HepG2 (cell line): Measurements from ENCODE around the gene RPL19. TPM values are rescaled to one million over a fixed set of nuclear protein-coding genes. Genes with fewer than 3 reads are reported as not detected.
A peak's percentile ranks its signal among the peaks of the same experiment; 100 is the strongest.
"Not testable (repeated sequence)": the region's sequence is repeated elsewhere in the genome, so short reads cannot be mapped to it uniquely, and the experiment has no call there.

Source experiments
- ATAC-seq: fragments of 200-7000 bp; cut with Tn5 transposase; 3 replicates; pipeline ENCODE4 v1.9.1; 2020; ENCODE audit warnings: mild to moderate bottlenecking, moderate library complexity
- BruUV-seq: library from RNA; stranded (reverse); fragments of 400-500 nt; replicated peaks from 2 replicates; lab custom pipeline; 2021; lab: Mats Ljungman, UMichigan
- CTCF ChIA-PET: fragments of 300-600 bp; formaldehyde crosslinking; extraction: SDS; loops from one replicate; lab custom pipeline; 2021; ENCODE audit warnings: low total read pairs, inconsistent platforms, low intra/inter-chr PET ratio; lab: Yijun Ruan, JAX
- POLR2A ChIA-PET: fragments of 350-600 bp; sonication (Branson Sonifier 250); formaldehyde crosslinking; loops from one replicate; lab custom pipeline; 2020; ENCODE audit warnings: antibody characterized with exemption, inconsistent platforms; lab: Yijun Ruan, JAX
- DNase-seq: peaks from one replicate; pipeline ENCODE4 v3.0.0-alpha.2; 2015; ENCODE audit warnings: low spot score
- FAIRE-seq: peaks from 3 replicates; lab custom pipeline; 2011; peaks lifted over from hg19 to GRCh38; lab: Jason Lieb, UNC
- H2AFZ ChIP-seq: one replicate; pipeline ENCODE4 v1.6.1; 2011; ENCODE audit warnings: low read length, inconsistent platforms
- H3K27ac ChIP-seq: fragments of 300-600 bp; 3 replicates; pipeline ENCODE4 v1.8.0; 2011; ENCODE audit warnings: mixed run types, mild to moderate bottlenecking, mixed read lengths, low read length, inconsistent platforms; ENCODE audit not compliant: insufficient read depth; ENCODE audit errors: extremely low read length
- H3K27me3 ChIP-seq, 2 experiments: fragments of 200-600 bp in 1 of 2; 2 replicates in 1 of 2; 3 replicates in 1 of 2; pipeline versions ENCODE4 v1.6.0 to v1.8.0; 2011; ENCODE audit warnings: low read length in 2 of 2, mild to moderate bottlenecking in 2 of 2, moderate library complexity in 2 of 2, inconsistent platforms in 1 of 2; ENCODE audit not compliant: insufficient read depth in 2 of 2, control insufficient read depth in 1 of 2
- H3K36me3 ChIP-seq, 2 experiments: fragments of 200-600 bp in 1 of 2; replicated peaks in 1 of 2; 2 replicates in 1 of 2; 3 replicates in 1 of 2; pipeline versions ENCODE4 v1.5.1 to v1.8.0; 2011; ENCODE audit warnings: low read length in 2 of 2, inconsistent platforms in 1 of 2; ENCODE audit not compliant: insufficient read depth in 2 of 2, control insufficient read depth in 1 of 2
- H3K4me1 ChIP-seq: 2 replicates; pipeline ENCODE4 v1.5.1; 2012; ENCODE audit warnings: low read length, inconsistent platforms; ENCODE audit not compliant: insufficient read depth
- H3K4me2 ChIP-seq: 2 replicates; pipeline ENCODE4 v1.6.0; 2011; ENCODE audit warnings: low read depth, low read length, inconsistent platforms
- H3K4me3 ChIP-seq, 3 experiments: fragments of 200-600 bp in 1 of 3; sonication (generic), shearing (Covaris generic) in 1 of 3; replicated peaks in 1 of 3; 2 replicates each; pipeline ENCODE4 v1.5.1; 2011 to 2016; ENCODE audit warnings: low read length in 3 of 3, inconsistent platforms in 2 of 3, low read depth in 2 of 3, mild to moderate bottlenecking in 2 of 3, control low read depth in 1 of 3, mixed read lengths in 1 of 3; ENCODE audit not compliant: insufficient read depth in 1 of 3
- H3K79me2 ChIP-seq: one replicate; pipeline ENCODE4 v1.6.1; 2011; ENCODE audit warnings: low read length, inconsistent platforms; ENCODE audit not compliant: insufficient read depth
- H3K9ac ChIP-seq: 2 replicates; pipeline ENCODE4 v1.6.0; 2011; ENCODE audit warnings: mild to moderate bottlenecking, low read depth, low read length, inconsistent platforms; ENCODE audit not compliant: insufficient read depth
- H3K9me3 ChIP-seq: 2 replicates; pipeline ENCODE4 v1.5.1; 2012; ENCODE audit warnings: mild to moderate bottlenecking, low read length
- H4K20me1 ChIP-seq: 2 replicates; pipeline ENCODE4 v1.6.0; 2011; ENCODE audit warnings: inconsistent platforms, mild to moderate bottlenecking, low read length, moderate library complexity; ENCODE audit not compliant: insufficient read depth
- ELF3 ChIP-seq: IDR thresholded peaks from 2 replicates; pipeline ENCODE4 v1.6.1; 2016; ENCODE audit warnings: missing genetic modification reagents, missing compliant biosample characterization
- KDM5A ChIP-seq: fragments of 200-600 bp; sonication (generic); IDR thresholded peaks from 2 replicates; pipeline ENCODE4 v1.7.0; 2018; ENCODE audit warnings: antibody characterized with exemption, mild to moderate bottlenecking, low read length, borderline replicate concordance
- ZKSCAN5 ChIP-seq: sonication (generic); formaldehyde crosslinking; IDR thresholded peaks from 2 replicates; pipeline ENCODE4 v1.5.1; 2020; ENCODE audit warnings: mild to moderate bottlenecking, missing genetic modification reagents
- ZNF570 ChIP-seq: sonication (generic); formaldehyde crosslinking; IDR thresholded peaks from 2 replicates; pipeline ENCODE4 v1.4.0; 2020; ENCODE audit warnings: mild to moderate bottlenecking, missing genetic modification reagents, borderline replicate concordance
- WGBS: methylation state at CpG from one replicate; pipeline ENCODE4 v1.1.6; 2017; ENCODE audit warnings: low lambda C conversion rate; 5-methylcytosine and 5-hydroxymethylcytosine counted together
- in situ Hi-C: cut with HindIII; loops from 2 replicates; pipeline ENCODE4 v1.10.0; 2017; ENCODE audit warnings: low pct_unique_long_range_greater_than_20kb; ENCODE audit not compliant: extremely low pct_ligation_motif_present
- intact Hi-C: fragments of 100-400 bp; cut with micrococcal nuclease; formaldehyde crosslinking; loops from one replicate; pipeline ENCODE4 v1.10.0; 2022; ENCODE audit not compliant: unreplicated experiment
- polyA plus RNA-seq, 8 experiments: library from polyadenylated mRNA; depleted of rRNA in 3 of 8; stranded (reverse) in 7 of 8; unstranded in 1 of 8; fragments of >200 nt; fragmentation: Illumina TruSeq in 4 of 8; extraction: Trizol in 4 of 8; gene quantifications; 2 replicates each; pipeline versions ENCODE4 v1.2.1 to v1.2.3, GENCODE V29; 2011 to 2016; ENCODE audit warnings: low read depth in 4 of 8, missing spikeins in 1 of 8, mixed read lengths in 1 of 8; ENCODE audit not compliant: insufficient read depth in 1 of 8
- total RNA-seq, 5 experiments: library from RNA; depleted of rRNA; stranded (reverse); fragments of >200 nt; fragmentation: Illumina TruSeq; extraction: Trizol; gene quantifications; 2 replicates each; pipeline ENCODE4 v1.2.3, GENCODE V29; 2016; ENCODE audit warnings: low read depth in 1 of 5

RPL19 gene
- total and polyA plus RNA-seq, 2 of the 13 experiments (the other 11 are each of a cell fraction or from before 2014, with no cell fraction given), result 2,522 to 2,768 TPM

DNA sequence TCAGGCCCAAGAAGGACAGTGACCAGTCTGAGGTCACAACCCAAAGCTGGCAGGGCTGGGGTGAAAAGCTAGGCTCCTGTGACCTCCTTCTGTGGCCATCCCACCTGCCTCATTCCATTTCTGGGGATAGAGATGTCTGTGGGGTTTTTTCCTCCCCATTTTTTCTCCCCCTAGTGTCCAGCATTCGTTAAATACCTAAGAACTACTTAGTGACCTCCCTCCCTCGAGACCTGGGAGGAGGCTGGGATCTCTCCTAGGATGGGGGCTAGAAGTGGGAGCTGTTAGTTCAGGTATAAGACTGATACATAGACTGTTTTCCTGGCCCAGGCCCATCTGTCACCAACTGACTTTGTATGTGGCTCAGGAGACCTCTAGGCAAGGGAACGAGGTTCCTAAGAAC lies 46.2 kb downstream of the RPL19 start:
- Histone ChIP-seq H3K27me3 (peaks cover 0 to 5% of the 10 kb centered on the region in 2 experiments; a peak in 1 of 5 replicates), H3K9me3 (no peaks in the 10 kb centered on the region), H3K79me2 (no peaks in the 10 kb centered on the region), H4K20me1 (no peaks in the 10 kb centered on the region), H3K4me3 (no peak overlapping the region), H2AFZ (no peak overlapping the region), H3K4me1 (peaks cover 11% of the 10 kb centered on the region), H3K27ac (no peak overlapping the region), H3K36me3 (no peaks in the 10 kb centered on the region), H3K9ac (no peak overlapping the region), H3K4me2 (0 out of 2 replicates have a peak overlapping the region, but pooled peaks have one; percentile 26)
- CTCF ChIA-PET, result interaction anchor here (4.2 kb wide), 1 partner anchor 39 kb away, joined by 35 read pairs; no protein-coding TSS in a partner anchor
- peak; percentile 8 for FAIRE-seq
- no TSS peak for BruUV-seq
- in situ Hi-C loops, result no loop called here
- ATAC-seq, result no peak
- no peak for DNase-seq
- WGBS, result 28% methylated on average over 3 of the region's 3 CpGs
- POLR2A ChIA-PET, result interaction anchor here (1.3 to 3.2 kb wide), 2 partner anchors 40 to 47 kb away, joined by 3 to 24 read pairs; partner anchors contain the start of gene RPL19
- TF ChIP-seq ZKSCAN5 (CRISPR knock-in tag) (no peak), ELF3 (no peak), ZNF570 (no peak), KDM5A (no peak)
- intact Hi-C loops, result no loop called here

DNA sequence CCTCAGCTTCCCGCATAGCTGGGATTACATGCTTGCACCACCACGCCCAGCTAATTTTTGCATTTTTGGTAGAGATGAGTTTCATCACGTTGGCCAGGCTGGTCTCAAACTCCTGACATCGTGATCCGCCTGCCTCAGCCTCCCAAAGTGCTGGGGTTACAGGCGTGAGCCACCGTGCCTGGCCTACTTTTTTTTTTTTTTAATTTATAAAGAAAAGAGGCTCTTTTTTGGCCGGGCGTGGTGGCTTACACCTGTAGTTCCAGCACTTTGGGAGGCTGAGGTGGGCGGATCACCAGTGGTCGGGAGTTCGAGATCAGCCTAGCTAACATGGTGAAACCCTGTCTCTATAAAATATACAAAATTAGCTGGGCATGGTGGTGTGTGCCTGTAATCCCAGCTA lies 50.0 kb downstream of the RPL19 start:
- H2AFZ ChIP-seq, BruUV-seq, FAIRE-seq, H3K4me2 ChIP-seq, DNase-seq, in situ Hi-C loops, ATAC-seq, intact Hi-C loops, H3K27me3 ChIP-seq, CTCF ChIA-PET, H3K79me2 ChIP-seq, H3K9me3 ChIP-seq, H3K4me3 ChIP-seq, H3K36me3 ChIP-seq, POLR2A ChIA-PET, H3K4me1 ChIP-seq, H3K9ac ChIP-seq, H3K27ac ChIP-seq, H4K20me1 ChIP-seq: not testable (repeated sequence)
- WGBS, result 94% methylated on average over 12 of the region's 12 CpGs
